ENCODE measurements around the gene EIF4G1.

EIF4G1 gene

DNA sequence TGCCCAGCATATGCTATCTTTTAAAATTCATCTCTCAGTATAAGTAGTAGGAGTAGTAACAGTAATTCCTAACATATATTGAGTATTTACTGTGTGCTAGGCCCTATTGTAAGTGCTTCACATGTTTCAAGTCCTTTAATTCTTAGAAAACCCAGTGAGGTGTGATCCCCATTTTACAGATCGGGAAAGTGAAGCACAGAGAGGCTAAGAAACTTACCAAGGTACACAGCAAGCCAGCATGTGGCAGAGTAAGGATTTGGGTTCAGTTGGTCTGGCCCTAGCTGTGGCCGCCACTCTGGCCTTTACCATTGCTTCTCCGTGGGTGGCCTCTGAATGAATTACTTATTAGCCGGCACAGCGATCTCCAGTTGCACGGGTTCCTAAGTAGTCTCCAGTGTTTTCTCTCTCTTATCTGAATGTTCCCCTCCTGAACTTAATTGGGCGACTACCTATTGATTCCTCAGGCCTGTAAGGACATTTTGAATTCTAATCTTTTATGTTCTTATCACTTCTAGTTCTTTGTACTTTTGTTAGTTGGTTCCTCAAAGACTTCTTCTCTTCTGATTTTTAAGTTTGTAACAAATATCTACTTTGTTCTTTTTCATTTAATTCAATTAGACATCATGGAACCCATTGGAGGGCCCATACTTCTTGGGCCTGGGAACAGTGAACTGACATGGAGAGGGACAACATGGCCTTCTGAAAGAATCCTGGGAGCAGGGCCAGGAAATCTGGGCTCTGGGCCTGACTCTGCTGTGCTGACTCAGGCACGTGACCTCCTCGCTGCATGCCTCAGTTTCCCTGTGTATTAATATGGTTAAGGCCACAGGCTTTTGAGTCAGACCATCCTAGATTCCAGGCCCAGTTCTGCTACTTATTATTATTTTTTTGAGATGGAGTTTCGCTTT, 35.4 kb downstream of the EIF4G1 start:
- Mint-ChIP-seq H3K27ac (no peak overlapping the region), H3K36me3 (ENCODE audit: low read depth) (peaks cover 3% of the 10 kb centered on the region), H3K9me3 (no peaks in the 10 kb centered on the region), H3K27me3 (no peaks in the 10 kb centered on the region), H3K4me3 (no peak overlapping the region), H3K4me1 (ENCODE audit: low read depth) (no peaks in the 10 kb centered on the region)

GRCh38 chr3:184350618-184351017, 36.2 kb downstream of the EIF4G1 start:
- peaks cover 6% of the 10 kb centered on the region for H3K36me3 Mint-ChIP-seq (ENCODE audit: low read depth)
- no peak overlapping the region for H3K27ac Mint-ChIP-seq
- no peak overlapping the region for H3K4me3 Mint-ChIP-seq
- H3K9me3 Mint-ChIP-seq, result no peaks in the 10 kb centered on the region
- no peaks in the 10 kb centered on the region for H3K27me3 Mint-ChIP-seq
- H3K4me1 Mint-ChIP-seq (ENCODE audit: low read depth), result no peaks in the 10 kb centered on the region

DNA sequence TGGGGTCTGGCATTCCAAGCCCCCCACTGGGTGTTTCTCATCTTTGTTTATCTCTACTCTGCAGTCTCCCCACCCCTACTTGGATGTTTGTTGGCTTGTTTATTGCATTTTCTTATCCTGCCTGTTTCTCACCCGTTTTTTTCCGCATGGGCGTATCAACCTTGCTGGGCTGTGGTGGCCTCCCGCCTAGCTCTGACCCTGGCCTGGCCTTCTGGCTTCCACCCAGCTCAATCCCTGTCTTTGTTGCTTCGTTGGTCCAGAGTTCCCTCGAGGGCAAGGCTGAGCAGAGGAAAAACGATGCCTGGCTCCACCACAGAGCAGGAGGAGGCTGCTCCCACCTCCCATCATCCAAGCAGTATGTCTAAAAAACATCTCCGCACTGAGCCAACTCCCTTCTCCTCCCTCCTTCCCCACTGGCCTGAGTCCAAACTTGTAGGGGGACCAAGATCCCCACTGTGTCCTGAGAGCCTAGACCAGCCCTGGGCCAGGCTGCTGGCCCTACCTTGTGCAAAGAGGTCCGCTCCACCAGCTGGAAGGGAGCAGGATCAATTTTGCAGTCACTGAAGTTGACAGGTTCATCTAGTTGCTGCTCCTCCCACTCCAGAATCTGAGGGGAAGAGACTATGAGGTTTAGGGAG, 37.2 kb downstream of the EIF4G1 start:
- Mint-ChIP-seq H3K36me3 (ENCODE audit: low read depth) (peaks cover 6% of the 10 kb centered on the region), H3K27me3 (no peaks in the 10 kb centered on the region), H3K9me3 (no peaks in the 10 kb centered on the region), H3K4me3 (no peak overlapping the region), H3K4me1 (ENCODE audit: low read depth) (no peaks in the 10 kb centered on the region), H3K27ac (no peak overlapping the region)

DNA sequence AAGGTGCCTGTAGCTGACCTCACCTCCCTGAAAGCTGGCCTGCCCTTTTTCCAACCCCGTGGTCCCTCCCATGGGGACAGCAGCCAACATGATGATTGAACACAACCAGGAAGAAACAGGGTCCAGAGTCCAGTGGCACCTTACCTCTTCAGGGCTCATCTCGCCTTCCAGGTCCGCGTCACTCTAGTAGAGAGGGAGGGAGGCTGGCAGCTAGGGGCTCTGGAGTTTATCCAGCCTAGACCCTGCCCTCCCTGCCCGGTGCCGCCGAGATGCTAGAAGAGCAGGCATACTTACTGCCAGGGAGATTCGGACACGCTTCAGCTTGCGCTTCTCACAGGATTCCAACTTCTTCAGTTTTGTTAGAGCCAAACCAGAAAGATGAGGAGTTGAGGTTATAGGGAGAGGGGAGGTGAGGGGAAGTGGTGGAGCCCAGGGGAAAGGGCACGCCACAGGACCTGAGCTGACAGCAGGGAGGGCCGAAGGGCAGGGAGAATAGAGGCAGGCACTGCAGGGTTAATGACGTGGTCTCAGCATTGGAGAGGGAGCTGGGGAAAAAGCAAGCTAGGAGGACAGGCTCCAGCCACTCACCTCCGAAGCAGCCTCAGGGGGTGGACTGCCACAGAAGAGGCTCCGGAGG, 37.9 kb downstream of the EIF4G1 start:
- Mint-ChIP-seq H3K36me3 (ENCODE audit: low read depth) (peaks cover 6% of the 10 kb centered on the region), H3K27ac (no peak overlapping the region), H3K9me3 (no peaks in the 10 kb centered on the region), H3K4me3 (no peak overlapping the region), H3K27me3 (no peaks in the 10 kb centered on the region), H3K4me1 (ENCODE audit: low read depth) (no peaks in the 10 kb centered on the region)

GRCh38 chr3:184352897-184353545, 38.6 kb downstream of the EIF4G1 start:
- no peaks in the 10 kb centered on the region for H3K27me3 Mint-ChIP-seq
- peaks cover 6% of the 10 kb centered on the region for H3K36me3 Mint-ChIP-seq (ENCODE audit: low read depth)
- H3K9me3 Mint-ChIP-seq, result no peaks in the 10 kb centered on the region
- H3K4me1 Mint-ChIP-seq (ENCODE audit: low read depth), result no peaks in the 10 kb centered on the region
- H3K4me3 Mint-ChIP-seq, result no peak overlapping the region
- H3K27ac Mint-ChIP-seq, result no peak overlapping the region

GRCh38 chr3:184353546-184353941, 39.1 kb downstream of the EIF4G1 start:
- Mint-ChIP-seq H3K4me1 (ENCODE audit: low read depth) (no peaks in the 10 kb centered on the region), H3K36me3 (ENCODE audit: low read depth) (peaks cover 6% of the 10 kb centered on the region), H3K9me3 (no peaks in the 10 kb centered on the region), H3K4me3 (no peak overlapping the region), H3K27ac (no peak overlapping the region), H3K27me3 (no peaks in the 10 kb centered on the region)

DNA sequence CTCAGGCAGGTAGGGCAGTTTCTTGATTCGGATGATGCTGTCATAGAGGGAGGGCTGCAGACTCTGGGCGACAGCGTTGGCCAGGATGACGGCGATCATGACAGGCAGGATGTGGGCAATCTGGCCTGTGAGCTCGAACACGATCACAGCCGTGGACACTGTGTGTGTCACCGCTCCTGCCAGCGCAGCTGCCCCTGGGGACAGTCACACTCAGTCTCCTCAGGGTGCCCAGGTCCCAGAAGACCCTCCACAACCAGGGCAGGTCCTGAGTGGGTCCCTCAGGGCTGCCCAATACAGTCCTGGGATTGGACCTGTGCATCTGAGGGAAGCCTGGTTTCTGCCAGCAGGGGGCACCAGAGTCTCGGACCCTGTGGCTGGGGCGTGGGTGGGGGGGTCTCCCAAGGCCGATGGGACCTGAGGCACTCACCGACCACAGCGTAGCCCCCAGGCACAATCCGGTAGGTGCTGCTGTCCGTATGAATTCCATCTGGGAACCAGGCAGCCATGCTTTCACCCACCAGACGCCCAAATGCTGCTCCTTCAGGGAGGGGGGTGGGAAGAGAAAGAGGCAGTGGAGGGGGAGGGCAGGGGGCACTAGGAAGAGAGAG, 39.8 kb downstream of the EIF4G1 start:
- H3K36me3 Mint-ChIP-seq (ENCODE audit: low read depth), result peaks cover 6% of the 10 kb centered on the region
- no peaks in the 10 kb centered on the region for H3K4me1 Mint-ChIP-seq (ENCODE audit: low read depth)
- no peak overlapping the region for H3K4me3 Mint-ChIP-seq
- no peak overlapping the region for H3K27ac Mint-ChIP-seq
- no peaks in the 10 kb centered on the region for H3K9me3 Mint-ChIP-seq
- no peaks in the 10 kb centered on the region for H3K27me3 Mint-ChIP-seq

DNA sequence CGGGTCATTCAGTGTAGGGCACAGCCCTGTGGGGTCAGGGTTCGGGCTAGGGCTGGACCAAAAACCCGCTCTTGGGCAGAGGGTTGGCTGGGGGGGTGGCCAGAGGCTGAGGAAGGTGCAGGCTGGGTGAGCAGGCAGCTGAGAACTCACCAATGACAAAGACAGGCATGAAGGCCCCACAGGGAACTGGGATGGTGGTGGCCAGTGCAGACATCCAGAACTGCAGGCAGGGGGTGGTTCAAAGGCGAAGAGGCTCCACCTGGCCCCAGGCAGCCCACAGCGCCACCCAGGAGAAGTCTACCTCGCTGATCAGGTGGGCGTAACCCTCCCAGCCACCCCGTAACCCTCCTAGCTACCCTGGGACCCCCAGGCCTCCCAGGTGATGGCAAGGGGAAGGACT, 40.3 kb downstream of the EIF4G1 start:
- H3K27me3 Mint-ChIP-seq, result no peaks in the 10 kb centered on the region
- no peak overlapping the region for H3K27ac Mint-ChIP-seq
- H3K36me3 Mint-ChIP-seq (ENCODE audit: low read depth), result peaks cover 6% of the 10 kb centered on the region
- no peak overlapping the region for H3K4me3 Mint-ChIP-seq
- H3K4me1 Mint-ChIP-seq (ENCODE audit: low read depth), result no peaks in the 10 kb centered on the region
- H3K9me3 Mint-ChIP-seq, result no peaks in the 10 kb centered on the region

DNA sequence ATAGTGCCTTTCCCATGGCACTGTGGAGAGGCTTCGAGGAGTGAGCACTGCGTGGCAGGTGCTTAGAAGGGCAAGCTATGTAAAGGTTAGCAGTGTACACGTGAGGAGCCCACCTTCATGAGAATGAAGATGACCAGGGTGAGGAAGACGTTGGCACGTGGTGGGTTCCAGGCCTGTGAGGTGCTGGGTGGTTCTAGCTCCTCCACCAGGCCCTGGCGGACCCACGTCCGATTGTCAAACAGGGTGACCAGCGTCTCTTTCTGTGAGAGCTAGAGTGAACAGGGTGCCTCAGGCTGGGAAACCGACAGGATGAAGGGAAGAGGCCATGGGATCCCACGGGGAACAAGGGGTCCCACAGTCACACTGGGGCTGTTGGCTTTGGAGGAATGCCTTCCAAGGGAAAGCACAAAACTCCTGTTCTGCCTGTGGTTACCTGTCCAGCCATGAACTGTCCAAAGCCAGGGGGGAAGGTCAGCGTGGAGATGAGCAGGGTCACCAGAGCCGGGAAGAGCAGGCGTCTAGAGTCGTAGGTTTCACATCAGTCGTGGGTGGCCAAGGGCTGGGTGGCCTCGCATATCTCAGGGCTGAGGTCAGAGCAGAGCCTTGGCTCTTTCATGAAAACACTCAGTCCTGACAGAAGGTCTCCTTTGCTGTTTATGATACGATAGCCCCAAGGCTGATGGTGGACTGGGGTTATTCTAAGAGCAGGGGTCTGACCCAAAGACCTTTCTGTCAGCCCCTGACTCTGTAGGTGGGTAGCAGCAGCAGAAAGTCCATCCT, 41.0 kb downstream of the EIF4G1 start:
- Mint-ChIP-seq H3K4me1 (ENCODE audit: low read depth) (peaks cover 6% of the 10 kb centered on the region), H3K9me3 (no peaks in the 10 kb centered on the region), H3K36me3 (ENCODE audit: low read depth) (peaks cover 6% of the 10 kb centered on the region), H3K27me3 (no peaks in the 10 kb centered on the region), H3K27ac (no peak overlapping the region), H3K4me3 (no peak overlapping the region)

DNA sequence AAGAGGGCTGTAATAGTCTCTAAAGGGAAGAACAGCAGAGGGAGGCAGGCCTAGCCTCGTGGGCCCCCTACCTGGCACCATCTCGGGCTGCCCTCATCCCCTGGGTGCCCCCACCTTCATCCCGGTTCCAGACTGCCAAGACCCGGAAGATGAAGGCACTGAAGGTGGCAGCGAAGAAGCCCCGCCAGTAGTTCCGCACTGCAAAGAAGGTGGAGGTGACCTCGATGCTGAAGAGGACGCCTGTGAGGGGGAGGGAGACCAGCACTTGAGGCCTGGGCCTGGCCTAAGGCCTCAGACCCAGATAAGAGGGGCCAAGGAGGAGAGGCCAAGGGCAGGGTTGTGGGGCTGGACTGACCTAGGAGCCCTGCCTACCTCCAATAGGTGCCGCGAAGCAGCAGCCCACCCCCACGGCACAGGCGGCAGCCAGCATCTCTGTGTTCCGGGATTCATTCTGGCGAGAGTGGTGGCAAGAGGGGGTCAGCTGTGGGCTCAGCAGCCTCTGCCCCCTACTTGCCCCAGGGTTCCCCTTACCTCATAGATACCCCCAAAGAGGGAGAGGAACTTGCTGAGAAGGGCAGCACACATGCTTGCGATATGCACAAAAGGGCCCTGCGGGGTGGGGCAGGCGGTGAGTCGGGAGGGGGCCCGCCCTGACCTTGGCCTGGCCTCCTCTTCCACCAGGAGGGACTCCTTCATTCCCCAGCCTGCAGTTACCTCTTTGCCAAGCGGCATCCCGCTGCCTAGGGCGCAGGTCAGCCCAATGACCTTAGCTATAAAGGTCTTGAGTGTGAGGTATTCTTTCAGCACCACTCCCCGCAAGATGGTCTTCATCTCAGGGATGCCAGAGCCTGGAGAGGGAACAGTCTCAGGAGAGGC, 43.1 kb downstream of the EIF4G1 start:
- Mint-ChIP-seq H3K27ac (no peak overlapping the region), H3K9me3 (no peaks in the 10 kb centered on the region), H3K36me3 (ENCODE audit: low read depth) (peaks cover 6% of the 10 kb centered on the region), H3K27me3 (no peaks in the 10 kb centered on the region), H3K4me1 (ENCODE audit: low read depth) (peaks cover 12% of the 10 kb centered on the region), H3K4me3 (no peak overlapping the region)

GRCh38 chr3:184358124-184358767, 43.8 kb downstream of the EIF4G1 start:
- H3K4me1 Mint-ChIP-seq (ENCODE audit: low read depth), result peaks cover 13% of the 10 kb centered on the region
- H3K9me3 Mint-ChIP-seq, result no peaks in the 10 kb centered on the region
- no peak overlapping the region for H3K4me3 Mint-ChIP-seq
- no peaks in the 10 kb centered on the region for H3K27me3 Mint-ChIP-seq
- H3K27ac Mint-ChIP-seq, result no peak overlapping the region
- peaks cover 7% of the 10 kb centered on the region for H3K36me3 Mint-ChIP-seq (ENCODE audit: low read depth)

GRCh38 chr3:184358921-184359350, 44.5 kb downstream of the EIF4G1 start:
- H3K4me1 Mint-ChIP-seq (ENCODE audit: low read depth), result peaks cover 19% of the 10 kb centered on the region
- no peaks in the 10 kb centered on the region for H3K9me3 Mint-ChIP-seq
- peaks cover 13% of the 10 kb centered on the region for H3K36me3 Mint-ChIP-seq (ENCODE audit: low read depth)
- H3K27ac Mint-ChIP-seq, result no peak overlapping the region
- H3K27me3 Mint-ChIP-seq, result no peaks in the 10 kb centered on the region
- H3K4me3 Mint-ChIP-seq, result no peak overlapping the region

- no peaks in the 10 kb centered on the region for H3K27me3 Mint-ChIP-seq
- H3K9me3 Mint-ChIP-seq, result no peaks in the 10 kb centered on the region
- H3K27ac Mint-ChIP-seq, result no peak overlapping the region
- H3K4me3 Mint-ChIP-seq, result no peak overlapping the region
- H3K36me3 Mint-ChIP-seq (ENCODE audit: low read depth), result peaks cover 18% of the 10 kb centered on the region
- H3K4me1 Mint-ChIP-seq (ENCODE audit: low read depth), result peaks cover 25% of the 10 kb centered on the region
These were observed 45.2 kb downstream of the EIF4G1 start for GRCh38 chr3:184359610-184360009.

Data from stimulated activated naive CD8-positive, alpha-beta T cell treated with anti-CD3 and anti-CD28 coated beads, Interleukin-15, Interleukin-2, amounts not matched to agents 100 ng/mL and 50 ng/mL, for 24 hours (primary cell).